Gastroesophageal sphincter (tissue), 4 donors: Measurements from ENCODE around the gene OR13C2. TPM values are rescaled to one million over a fixed set of nuclear protein-coding genes. Genes with fewer than 3 reads are reported as not detected.
"Not testable (repeated sequence)": the region's sequence is repeated elsewhere in the genome, so short reads cannot be mapped to it uniquely, and the experiment has no call there.

Source experiments
- ATAC-seq: fragments of 150-250 bp; one replicate; pipeline ENCODE4 v1.9.1; 2016; ENCODE audit warnings: mild to moderate bottlenecking, moderate library complexity
- H3K27ac ChIP-seq, 4 donors: fragments of 200-600 bp; sonication (generic) in 3 of 4; 1 replicate in 3 of 4; 2 replicates in 1 of 4; pipeline ENCODE4 v1.5.1; 2016 to 2019
- H3K27me3 ChIP-seq: fragments of 200-600 bp; sonication (generic); one replicate; pipeline ENCODE4 v1.5.1; 2019
- H3K36me3 ChIP-seq, 2 donors: fragments of 200-600 bp; sonication (generic); one replicate each; pipeline ENCODE4 v1.5.1; 2019; ENCODE audit warnings: control low read depth in 1 of 2
- H3K4me1 ChIP-seq, 3 donors: fragments of 200-600 bp; sonication (generic); 1 replicate in 2 of 3; 2 replicates in 1 of 3; pipeline ENCODE4 v1.5.1; 2016 to 2019; ENCODE audit warnings: control low read depth in 2 of 3
- H3K4me3 ChIP-seq, 2 donors: fragments of 200-600 bp; sonication (generic); one replicate each; pipeline ENCODE4 v1.5.1; 2019; ENCODE audit warnings: mild to moderate bottlenecking in 1 of 2, moderate library complexity in 1 of 2
- H3K9me3 ChIP-seq, 3 donors: fragments of 200-600 bp; sonication (generic); one replicate each; pipeline ENCODE4 v1.5.1; 2017 to 2019; ENCODE audit warnings: control low read depth in 2 of 3
- CTCF ChIP-seq, 4 experiments: fragments of 200-600 bp in 2 of 4; fragments of 450-650 bp in 2 of 4; sonication (generic) in 1 of 4; IDR thresholded peaks; one replicate each; pipeline ENCODE4 v1.5.1; 2017 to 2019; ENCODE audit warnings: antibody characterized with exemption in 4 of 4, mild to moderate bottlenecking in 2 of 4, moderate library complexity in 2 of 4
- EP300 ChIP-seq: sonication (generic); formaldehyde crosslinking; IDR thresholded peaks from one replicate; pipeline ENCODE4 v1.6.1; 2017; ENCODE audit warnings: antibody characterized with exemption, mild to moderate bottlenecking
- POLR2A ChIP-seq, 2 donors: fragments of 450-650 bp; IDR thresholded peaks; one replicate each; pipeline ENCODE4 v1.6.1; 2017; ENCODE audit warnings: antibody characterized with exemption in 2 of 2, mild to moderate bottlenecking in 2 of 2, moderate library complexity in 1 of 2
- POLR2AphosphoS5 ChIP-seq: sonication (generic); formaldehyde crosslinking; IDR thresholded peaks from one replicate; pipeline ENCODE4 v1.6.1; 2017; ENCODE audit warnings: antibody characterized with exemption
- WGBS, 2 donors: methylation state at CpG; one replicate each; pipeline ENCODE4 v1.1.5; 2018; ENCODE audit warnings: low coverage in 1 of 2; 5-methylcytosine and 5-hydroxymethylcytosine counted together
- total RNA-seq, 4 donors: library from RNA; depleted of rRNA; stranded (reverse); fragments of >200 nt; gene quantifications; one replicate each; pipeline ENCODE4 v1.1.0, GENCODE V29; 2016

Gene OR13C2
- total RNA-seq, 4 donors from 2014 or later, result not detected

- no peak overlapping the region for H3K27ac ChIP-seq
- WGBS, 2 donors, result 63 to 73% methylated on average over 1 to 2 of the region's 2 CpGs
- ATAC-seq, result no peak
- H3K27me3 ChIP-seq, result no peaks in the 10 kb centered on the region
- H3K36me3 ChIP-seq, result no peaks in the 10 kb centered on the region
- peaks cover 0 to 5% (median 0%) of the 10 kb centered on the region in 3 donors for H3K9me3 ChIP-seq
- TF ChIP-seq POLR2A (IDR thresholded peaks at IDR 0.05) (no peak), POLR2AphosphoS5 (no peak), CTCF (IDR thresholded peaks at IDR 0.05) (no peak), EP300 (no peak)
- no peak overlapping the region for H3K4me3 ChIP-seq
- H3K4me1 ChIP-seq, result no peaks in the 10 kb centered on the region
Observed at GRCh38 chr9:104611213-104611612, 5.8 kb upstream of the OR13C2 start.

GRCh38 chr9:104608336-104608735 lies 2.9 kb upstream of the OR13C2 start:
- ATAC-seq, result no peak
- H3K4me1 ChIP-seq, result no peaks in the 10 kb centered on the region
- TF ChIP-seq EP300 (no peak), POLR2A (IDR thresholded peaks at IDR 0.05) (no peak), POLR2AphosphoS5 (no peak), CTCF (IDR thresholded peaks at IDR 0.05) (no peak)
- no peak overlapping the region for H3K27ac ChIP-seq
- no peak overlapping the region for H3K4me3 ChIP-seq
- H3K36me3 ChIP-seq, result no peaks in the 10 kb centered on the region
- no peaks in the 10 kb centered on the region for H3K9me3 ChIP-seq
- WGBS, 2 donors, result 44 to 57% methylated on average over 1 of the region's 1 CpG
- H3K27me3 ChIP-seq, result no peaks in the 10 kb centered on the region

- Histone ChIP-seq H3K27ac (no peak overlapping the region), H3K36me3 (no peaks in the 10 kb centered on the region), H3K4me3 (no peak overlapping the region), H3K4me1 (no peaks in the 10 kb centered on the region), H3K27me3 (no peaks in the 10 kb centered on the region), H3K9me3 (no peaks in the 10 kb centered on the region)
- WGBS, 2 donors, result 63 to 74% methylated on average over 2 of the region's 2 CpGs
- no peak for TF ChIP-seq POLR2A (IDR thresholded peaks at IDR 0.05)
- TF ChIP-seq CTCF (IDR thresholded peaks at IDR 0.05), result no peak
- no peak for ATAC-seq
Observed at GRCh38 chr9:104606152-104606551, 725 bp upstream of the OR13C2 start.

- no peaks in the 10 kb centered on the region for H3K36me3 ChIP-seq
- no peaks in the 10 kb centered on the region for H3K4me1 ChIP-seq
- H3K4me3 ChIP-seq, result no peak overlapping the region
- H3K27ac ChIP-seq, result no peak overlapping the region
- no peak for ATAC-seq
- TF ChIP-seq EP300 (no peak), POLR2A (IDR thresholded peaks at IDR 0.05) (no peak), POLR2AphosphoS5 (no peak), CTCF (IDR thresholded peaks at IDR 0.05) (no peak)
- no peaks in the 10 kb centered on the region for H3K27me3 ChIP-seq
- WGBS, 2 donors, result 65 to 74% methylated on average over 3 of the region's 3 CpGs
- no peaks in the 10 kb centered on the region for H3K9me3 ChIP-seq
Observed at GRCh38 chr9:104604801-104605200, 626 bp downstream of the OR13C2 start.

- H3K9me3 ChIP-seq, ATAC-seq, H3K4me3 ChIP-seq, H3K36me3 ChIP-seq, H3K27ac ChIP-seq, H3K27me3 ChIP-seq, H3K4me1 ChIP-seq: not testable (repeated sequence)
Observed at GRCh38 chr9:104599313-104599712, 6.1 kb downstream of the OR13C2 start, which contains the start of gene OR13C5. Gene OR13C5, minus strand, starts transcription at chr9:104599413. Its CDS starts 0 bp downstream, at chr9:104599413.

- not testable (repeated sequence) for H3K4me1 ChIP-seq, H3K9me3 ChIP-seq, H3K4me3 ChIP-seq, ATAC-seq, H3K27me3 ChIP-seq, H3K36me3 ChIP-seq, H3K27ac ChIP-seq
- 50 to 78% methylated on average over 1 of the region's 3 CpGs for WGBS, 2 donors
Observed at GRCh38 chr9:104598749-104599148, 6.7 kb downstream of the OR13C2 start.
